H1 (cell line): Measurements from ENCODE around the gene CADPS. TPM values are rescaled to one million over a fixed set of nuclear protein-coding genes. Genes with fewer than 3 reads are reported as not detected.

Experiments used
- CTCF ChIA-PET: fragments of 300-600 bp; sonication (Branson Sonifier 250); formaldehyde crosslinking; loops from one replicate; lab custom pipeline; 2021; ENCODE audit not compliant: partially characterized antibody; lab: Charles Lee
- POLR2A ChIA-PET: fragments of 300-600 bp; sonication (Branson Sonifier 250); formaldehyde crosslinking; loops from one replicate; lab custom pipeline; 2021; ENCODE audit warnings: inconsistent platforms; ENCODE audit not compliant: partially characterized antibody; lab: Charles Lee
- DNase-seq, 2 experiments: peaks; one replicate each; pipeline versions ENCODE4 v3.0.0 to v3.0.0-alpha.2; 2010 to 2022; ENCODE audit warnings: low spot score in 2 of 2, low read depth in 1 of 2, mixed read lengths in 1 of 2
- FAIRE-seq: peaks from 2 replicates; lab custom pipeline; 2011; peaks lifted over from hg19 to GRCh38; lab: Jason Lieb, UNC
- H2AFZ ChIP-seq: 2 replicates; pipeline ENCODE4 v1.8.1; 2012; ENCODE audit warnings: low read length, inconsistent platforms
- H2AK5ac ChIP-seq: 2 replicates; pipeline ENCODE4 v1.6.1; 2013; ENCODE audit warnings: low read depth, low read length
- H2BK120ac ChIP-seq: replicated peaks from 2 replicates; pipeline ENCODE3; 2013; ENCODE audit warnings: low read depth, low read length, inconsistent platforms
- H2BK12ac ChIP-seq: 2 replicates; pipeline ENCODE4 v1.6.1; 2013; ENCODE audit warnings: low read depth, low read length
- H2BK15ac ChIP-seq: 2 replicates; pipeline ENCODE4 v1.6.1; 2013; ENCODE audit warnings: low read length
- H2BK20ac ChIP-seq: 2 replicates; pipeline ENCODE4 v1.6.1; 2013; ENCODE audit warnings: low read length
- H2BK5ac ChIP-seq: 2 replicates; pipeline ENCODE4 v1.6.1; 2013; ENCODE audit warnings: low read depth, low read length
- H3K14ac ChIP-seq: 2 replicates; pipeline ENCODE4 v1.6.1; 2013; ENCODE audit warnings: inconsistent platforms; ENCODE audit not compliant: insufficient read length
- H3K18ac ChIP-seq: 2 replicates; pipeline ENCODE4 v1.6.1; 2013; ENCODE audit warnings: low read length; ENCODE audit errors: extremely low read depth
- H3K23ac ChIP-seq: 2 replicates; pipeline ENCODE4 v1.6.1; 2013; ENCODE audit warnings: inconsistent platforms; ENCODE audit not compliant: insufficient read length
- H3K23me2 ChIP-seq: 2 replicates; pipeline ENCODE4 v1.6.1; 2013; ENCODE audit warnings: low read depth, low read length
- H3K27ac ChIP-seq: 2 replicates; pipeline ENCODE4 v1.6.1; 2011; ENCODE audit warnings: low read depth, low read length, inconsistent platforms
- H3K27me3 ChIP-seq, 4 experiments: replicated peaks in 1 of 4; 1 replicate in 1 of 4; 2 replicates in 3 of 4; pipeline versions ENCODE4 v1.6.1 to v1.8.1; 2011 to 2013; ENCODE audit warnings: low read length in 3 of 4, mild to moderate bottlenecking in 3 of 4, inconsistent platforms in 2 of 4, mixed read lengths in 2 of 4, moderate library complexity in 1 of 4; ENCODE audit not compliant: control insufficient read depth in 3 of 4, insufficient read depth in 3 of 4; ENCODE audit errors: extremely low read depth in 1 of 4
- H3K36me3 ChIP-seq, 4 experiments: 2 replicates each; pipeline versions ENCODE4 v1.6.1 to v1.8.1; 2011 to 2013; ENCODE audit warnings: mild to moderate bottlenecking in 4 of 4, low read length in 3 of 4, moderate library complexity in 2 of 4, control low read depth in 1 of 4, inconsistent platforms in 1 of 4; ENCODE audit not compliant: insufficient read depth in 4 of 4, control insufficient read depth in 2 of 4
- H3K4ac ChIP-seq: replicated peaks from 2 replicates; pipeline ENCODE3; 2013; ENCODE audit warnings: low read length, low read depth, mixed read lengths, inconsistent platforms; ENCODE audit not compliant: insufficient read length
- H3K4me1 ChIP-seq, 4 experiments: replicated peaks in 1 of 4; 1 replicate in 1 of 4; 2 replicates in 3 of 4; pipeline versions ENCODE4 v1.6.1 to v1.8.1; 2011 to 2013; ENCODE audit warnings: low read length in 3 of 4, inconsistent platforms in 2 of 4, mixed read lengths in 1 of 4; ENCODE audit not compliant: insufficient read depth in 4 of 4, control insufficient read depth in 3 of 4
- H3K4me2 ChIP-seq, 2 experiments: 2 replicates each; pipeline versions ENCODE4 v1.6.1 to v1.8.1; 2011 to 2013; ENCODE audit warnings: low read depth in 2 of 2, low read length in 2 of 2, control low read depth in 1 of 2, inconsistent platforms in 1 of 2, mild to moderate bottlenecking in 1 of 2; ENCODE audit not compliant: insufficient read depth in 1 of 2
- H3K4me3 ChIP-seq, 4 experiments: fragments of 200-600, 300-600 bp in 1 of 4; sonication (generic), shearing (Covaris generic), sonication (Bioruptor Twin) in 1 of 4; 2 replicates each; pipeline versions ENCODE4 v1.5.1 to v1.8.1; 2011 to 2016; ENCODE audit warnings: low read length in 4 of 4, low read depth in 3 of 4, control low read depth in 2 of 4, inconsistent platforms in 2 of 4, mild to moderate bottlenecking in 2 of 4, mixed read lengths in 1 of 4, moderate library complexity in 1 of 4; ENCODE audit not compliant: insufficient read depth in 2 of 4; ENCODE audit errors: extremely low read depth in 1 of 4
- H3K56ac ChIP-seq: replicated peaks from 2 replicates; pipeline ENCODE3; 2013; ENCODE audit warnings: low read depth, mild to moderate bottlenecking, mixed read lengths, low read length, inconsistent platforms; ENCODE audit not compliant: insufficient read length
- H3K79me1 ChIP-seq: 2 replicates; pipeline ENCODE4 v1.6.1; 2013; ENCODE audit warnings: low read depth, low read length, control low read depth
- H3K79me2 ChIP-seq, 2 experiments: 2 replicates each; pipeline versions ENCODE4 v1.6.1 to v1.8.1; 2012 to 2013; ENCODE audit warnings: low read length in 2 of 2, mild to moderate bottlenecking in 2 of 2, inconsistent platforms in 1 of 2; ENCODE audit not compliant: insufficient read depth in 2 of 2, control insufficient read depth in 1 of 2
- H3K9ac ChIP-seq, 4 experiments: replicated peaks in 1 of 4; 1 replicate in 1 of 4; 2 replicates in 3 of 4; pipeline versions ENCODE4 v1.6.1 to v1.8.1; 2011 to 2013; ENCODE audit warnings: low read depth in 3 of 4, low read length in 3 of 4, control low read depth in 2 of 4, mild to moderate bottlenecking in 2 of 4, moderate library complexity in 2 of 4, inconsistent platforms in 1 of 4; ENCODE audit errors: extremely low read depth in 1 of 4
- H3K9me3 ChIP-seq, 2 experiments: 2 replicates each; pipeline versions ENCODE4 v1.6.1 to v1.8.1; 2012 to 2013; ENCODE audit warnings: mild to moderate bottlenecking in 2 of 2, moderate library complexity in 2 of 2, control low read depth in 1 of 2, inconsistent platforms in 1 of 2, low read depth in 1 of 2, low read length in 1 of 2, mixed read lengths in 1 of 2; ENCODE audit not compliant: insufficient read depth in 2 of 2
- H4K20me1 ChIP-seq, 2 experiments: replicated peaks in 1 of 2; 2 replicates each; pipeline versions ENCODE3 to v1.8.1; 2011 to 2013; ENCODE audit warnings: inconsistent platforms in 2 of 2, low read length in 2 of 2, mild to moderate bottlenecking in 1 of 2; ENCODE audit not compliant: insufficient read depth in 2 of 2, control insufficient read depth in 1 of 2
- H4K5ac ChIP-seq: 2 replicates; pipeline ENCODE4 v1.6.1; 2013; ENCODE audit warnings: low read length, low read depth, mixed read lengths, inconsistent platforms; ENCODE audit not compliant: insufficient read length
- H4K8ac ChIP-seq: 2 replicates; pipeline ENCODE4 v1.8.0; 2013; ENCODE audit warnings: mild to moderate bottlenecking, moderate library complexity, low read length, inconsistent platforms; ENCODE audit not compliant: insufficient read depth; ENCODE audit errors: extremely low read depth
- H4K91ac ChIP-seq: replicated peaks from 2 replicates; pipeline ENCODE3; 2013; ENCODE audit warnings: low read length, mixed read lengths, inconsistent platforms; ENCODE audit not compliant: insufficient read length
- SIRT6 ChIP-seq: IDR thresholded peaks from one replicate; pipeline ENCODE4 v1.7.1; 2012; ENCODE audit warnings: low read length, inconsistent platforms
- WGBS, 2 experiments: shearing (Covaris generic) in 1 of 2; methylation state at CpG; one replicate each; pipeline versions ENCODE4 v1.1.6 to v1.1.7; 2013 to 2015; ENCODE audit warnings: low lambda C conversion rate in 2 of 2, mixed read lengths in 2 of 2, inconsistent platforms in 1 of 2, low coverage in 1 of 2, missing lambda C conversion rate in 1 of 2; ENCODE audit not compliant: insufficient replicate concordance in 2 of 2, insufficient coverage in 1 of 2, insufficient read length in 1 of 2; ENCODE audit errors: extremely low coverage in 1 of 2, missing lambda C conversion rate in 1 of 2; 5-methylcytosine and 5-hydroxymethylcytosine counted together
- polyA plus RNA-seq, 7 experiments: library from polyadenylated mRNA; depleted of rRNA in 3 of 7; stranded (reverse) in 5 of 7; unstranded in 2 of 7; fragments of >200 nt in 5 of 7; fragments of 200-250 nt in 2 of 7; gene quantifications; 1 replicate in 5 of 7; 2 replicates in 1 of 7; 4 replicates in 1 of 7; pipeline versions ENCODE4 v1.2.1 to v1.2.3, GENCODE V29; 2011 to 2013; ENCODE audit warnings: missing spikeins in 2 of 7, mixed read lengths in 2 of 7
- total RNA-seq: library from RNA; stranded (reverse); fragmentation: NEBNext Ultra II Directional; extraction: Animal tissue kit (Norgen Biotek cat#: 25700); gene quantifications from 2 replicates; pipeline ENCODE4 v1.2.1, GENCODE V29; 2021

Gene CADPS
- total and polyA plus RNA-seq, 2 of the 8 experiments (the other 6 are each of a cell fraction or from before 2014, with no cell fraction given): 7.1 to 10.2 TPM

- Histone ChIP-seq H2BK20ac (no peak overlapping the region), H3K79me1 (no peaks in the 10 kb centered on the region), H4K8ac (no peak overlapping the region), H3K18ac (no peak overlapping the region), H3K56ac (no peak overlapping the region), H2AK5ac (no peak overlapping the region), H3K4me1 (peaks cover 2 to 15% (median 9%) of the 10 kb centered on the region in 4 experiments; a peak in 6 of 7 replicates), H2BK12ac (no peak overlapping the region), H3K9me3 (no peaks in the 10 kb centered on the region), H3K23me2 (no peaks in the 10 kb centered on the region; the same call in 1 of the 2 replicates), H3K27me3 (peaks cover 0 to 3% (median 1%) of the 10 kb centered on the region in 4 experiments; a peak in 1 of 7 replicates), H3K4me3 (no peak overlapping the region), H3K23ac (no peak overlapping the region), H2AFZ (no peak overlapping the region), H3K9ac (no peak overlapping the region; a peak in 1 of 7 replicates), H3K4me2 (no peak overlapping the region), H4K91ac (no peak overlapping the region), H4K5ac (no peak overlapping the region), H3K36me3 (no peaks in the 10 kb centered on the region), H3K14ac (no peak overlapping the region), H3K27ac (no peak overlapping the region), H3K4ac (no peak overlapping the region), H4K20me1 (no peaks in the 10 kb centered on the region), H2BK5ac (no peak overlapping the region), H2BK120ac (no peak overlapping the region), H2BK15ac (no peak overlapping the region), H3K79me2 (no peaks in the 10 kb centered on the region)
- POLR2A ChIA-PET: no interaction called here
- DNase-seq: no peak
- 92% methylated on average over 8 of the region's 8 CpGs; no CpG with 5 or more reads in 1 of the 2 experiments for WGBS, 2 experiments
- no peak for FAIRE-seq
- no peak for TF ChIP-seq SIRT6
- CTCF ChIA-PET: no interaction called here
These were observed 441.8 kb downstream of the CADPS start for GRCh38 chr3:62433396-62433795.
